Smooth muscle cell of the brain vasculature (primary cell): ENCODE measurements around the gene FOXQ1.
"Not testable (repeated sequence)": the region's sequence is repeated elsewhere in the genome, so short reads cannot be mapped to it uniquely, and the experiment has no call there.

Experiments
- DNase-seq: peaks from one replicate; pipeline ENCODE4 v3.0.0-alpha.2; 2012; ENCODE audit warnings: low read depth, low spot score

Gene FOXQ1

DNA sequence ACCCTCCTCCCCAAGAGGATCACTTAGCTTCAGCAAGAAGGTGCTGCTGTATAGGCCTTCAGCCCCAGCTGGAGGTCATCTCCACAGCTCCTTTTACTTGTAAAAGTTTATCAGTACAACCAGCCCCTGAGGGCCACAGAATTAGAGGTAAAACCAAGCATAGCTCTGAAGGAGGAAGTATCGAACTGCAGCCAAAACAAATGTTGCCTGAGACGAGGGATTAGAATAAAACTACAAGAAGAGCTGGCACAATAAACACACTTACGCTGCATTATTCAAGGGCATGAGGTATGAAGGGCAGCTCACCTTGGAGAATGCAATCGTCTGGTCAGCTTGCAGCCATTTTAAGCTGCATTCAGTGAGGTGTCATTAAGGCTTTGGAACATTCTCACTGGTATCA lies 21.1 kb upstream of the FOXQ1 start:
- DNase-seq, result no peak

DNA sequence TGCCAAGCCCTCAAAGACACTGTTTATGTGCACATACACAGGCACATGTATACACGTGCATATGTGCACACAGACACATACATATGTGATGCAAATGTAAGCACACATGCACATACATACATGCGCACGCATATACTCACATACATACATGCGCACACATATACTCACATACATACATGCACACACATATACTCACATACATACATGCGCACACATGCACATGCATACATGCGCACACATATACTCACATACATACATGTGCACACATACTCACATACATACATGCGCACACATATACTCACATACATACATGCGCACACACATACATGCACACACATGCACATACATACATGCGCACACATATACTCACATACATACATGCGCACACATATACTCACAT lies 20.5 kb upstream of the FOXQ1 start:
- DNase-seq, result no peak

DNA sequence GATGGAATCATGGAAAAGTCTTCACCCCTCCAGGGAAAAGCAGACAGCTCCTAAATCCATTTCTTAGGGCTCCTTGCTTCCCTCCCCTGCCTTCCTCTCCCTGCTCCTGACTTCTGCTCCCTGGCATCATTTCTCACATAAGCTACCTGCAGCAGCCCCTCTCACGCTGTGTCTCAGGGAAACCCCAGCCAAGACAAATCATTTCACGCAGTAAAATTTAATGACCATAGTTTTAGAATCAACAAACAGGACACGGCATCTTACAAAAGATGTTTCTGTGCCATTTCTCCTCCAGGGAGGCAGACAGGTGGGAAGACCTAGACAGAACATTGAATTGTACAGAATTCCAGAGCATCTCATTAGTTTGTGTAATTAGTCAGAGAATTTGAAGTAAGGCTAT lies 16.5 kb upstream of the FOXQ1 start:
- DNase-seq, result no peak

DNA sequence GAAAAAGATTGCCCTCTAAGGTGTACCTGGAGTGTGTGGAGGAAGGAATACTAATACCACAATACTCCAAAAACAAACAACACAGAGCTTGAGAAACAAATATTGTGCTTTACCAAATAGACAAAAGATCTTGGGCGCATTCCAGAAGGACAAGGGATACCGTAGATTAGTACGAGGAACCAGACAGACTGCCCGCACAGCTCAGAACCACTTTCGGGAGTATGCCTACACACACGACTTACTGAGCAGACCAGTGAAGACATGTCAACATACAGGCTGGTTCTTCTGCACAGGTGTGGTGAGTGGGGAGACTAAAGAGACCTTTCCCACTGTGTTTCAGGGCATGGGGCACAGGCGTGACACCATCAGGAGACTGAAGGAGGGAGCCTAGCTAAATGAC lies 15.8 kb upstream of the FOXQ1 start:
- DNase-seq, result no peak

DNA sequence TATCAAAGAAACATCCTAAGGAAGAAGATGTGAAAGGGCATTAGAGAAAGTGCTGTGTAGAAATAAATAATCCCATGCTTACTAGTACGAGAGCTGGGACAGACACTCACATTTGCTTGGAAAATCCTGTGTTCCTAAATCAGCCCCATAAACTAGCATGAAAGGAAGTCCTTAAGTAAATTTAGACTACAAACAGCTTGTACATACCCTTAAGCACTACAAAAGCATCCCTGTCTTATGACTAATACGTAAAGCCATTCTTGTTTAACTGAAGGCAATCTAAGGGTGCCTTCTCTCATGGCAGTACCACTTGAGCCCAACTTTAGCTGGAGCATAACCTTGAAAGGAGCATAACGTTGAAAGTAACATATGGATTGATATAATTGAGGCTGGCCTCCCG lies 15.4 kb upstream of the FOXQ1 start:
- no peak for DNase-seq

DNA sequence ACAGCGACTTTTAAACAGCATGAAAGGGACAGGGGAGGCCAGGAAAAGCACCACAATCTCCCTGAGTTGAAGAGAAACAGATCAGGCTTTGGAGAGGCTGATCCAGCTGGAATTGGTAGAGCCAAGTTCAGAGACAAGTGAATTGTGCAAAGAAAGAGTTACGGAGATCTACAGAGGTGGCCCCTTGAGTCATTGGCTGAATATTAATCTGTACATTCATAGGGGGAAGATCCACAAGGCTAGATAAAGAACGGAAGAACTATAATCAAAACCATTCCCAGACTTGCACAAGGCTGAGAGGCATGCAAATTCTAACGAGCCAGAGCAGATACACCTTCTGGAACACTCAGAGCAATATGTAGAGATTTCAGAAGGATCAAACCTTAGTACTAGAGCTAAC lies 14.2 kb upstream of the FOXQ1 start:
- no peak for DNase-seq

DNA sequence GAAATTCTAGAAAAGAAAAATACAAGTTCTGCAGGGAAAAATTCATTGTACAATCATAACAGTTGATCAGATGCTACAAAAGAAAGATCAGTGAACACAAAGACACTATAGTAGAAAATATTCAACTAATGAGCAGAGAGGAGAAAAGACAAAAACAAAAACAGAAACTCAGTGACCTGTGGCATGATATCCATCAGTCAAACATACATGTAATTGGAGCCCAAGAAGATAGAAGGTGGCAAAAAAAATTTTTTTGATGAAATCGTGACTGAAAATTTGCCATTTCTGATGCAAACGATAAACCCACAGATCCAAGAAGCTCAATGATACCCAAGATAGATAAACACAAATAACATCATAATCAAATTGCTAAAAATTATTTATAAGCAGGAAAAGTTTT lies 13.1 kb upstream of the FOXQ1 start:
- DNase-seq, result no peak

DNA sequence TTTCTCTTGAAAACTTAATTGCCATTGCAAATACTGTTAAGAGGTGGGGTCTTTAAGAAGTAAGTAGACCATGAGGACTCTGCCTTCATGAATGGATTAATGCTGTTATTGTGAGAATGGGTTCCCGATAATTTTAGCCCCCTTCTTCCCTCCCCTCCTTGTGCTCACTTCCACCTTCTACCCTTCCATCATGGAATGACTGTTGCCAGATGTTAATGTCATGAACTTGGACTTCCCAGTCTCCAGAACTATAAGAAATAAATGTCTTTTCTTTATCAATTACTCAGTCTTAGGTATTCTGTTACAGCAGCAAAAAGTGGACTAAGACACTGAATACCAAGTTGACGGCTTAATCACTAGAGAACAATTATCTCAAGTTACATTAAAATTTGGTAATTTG lies 5.8 kb upstream of the FOXQ1 start:
- no peak for DNase-seq

DNA sequence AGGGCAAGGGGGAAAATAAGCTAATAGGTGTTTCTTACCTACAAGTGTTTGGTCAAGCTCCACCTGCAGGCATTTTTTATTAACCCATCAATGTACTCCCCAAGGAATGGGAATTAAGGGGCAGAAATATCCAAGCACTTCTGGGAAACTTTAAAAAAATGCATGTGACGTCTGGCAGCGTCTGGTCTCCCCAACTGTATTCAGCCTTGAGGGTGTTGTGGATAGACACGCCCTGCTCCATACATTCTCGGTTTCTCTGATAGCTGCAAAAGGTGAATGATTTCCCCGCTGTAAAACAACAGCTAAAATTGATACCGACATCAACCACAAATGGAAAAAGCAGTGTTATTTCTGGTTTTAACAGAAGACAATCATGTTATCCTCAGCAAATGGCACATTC lies 2.5 kb upstream of the FOXQ1 start:
- DNase-seq, result no peak

DNA sequence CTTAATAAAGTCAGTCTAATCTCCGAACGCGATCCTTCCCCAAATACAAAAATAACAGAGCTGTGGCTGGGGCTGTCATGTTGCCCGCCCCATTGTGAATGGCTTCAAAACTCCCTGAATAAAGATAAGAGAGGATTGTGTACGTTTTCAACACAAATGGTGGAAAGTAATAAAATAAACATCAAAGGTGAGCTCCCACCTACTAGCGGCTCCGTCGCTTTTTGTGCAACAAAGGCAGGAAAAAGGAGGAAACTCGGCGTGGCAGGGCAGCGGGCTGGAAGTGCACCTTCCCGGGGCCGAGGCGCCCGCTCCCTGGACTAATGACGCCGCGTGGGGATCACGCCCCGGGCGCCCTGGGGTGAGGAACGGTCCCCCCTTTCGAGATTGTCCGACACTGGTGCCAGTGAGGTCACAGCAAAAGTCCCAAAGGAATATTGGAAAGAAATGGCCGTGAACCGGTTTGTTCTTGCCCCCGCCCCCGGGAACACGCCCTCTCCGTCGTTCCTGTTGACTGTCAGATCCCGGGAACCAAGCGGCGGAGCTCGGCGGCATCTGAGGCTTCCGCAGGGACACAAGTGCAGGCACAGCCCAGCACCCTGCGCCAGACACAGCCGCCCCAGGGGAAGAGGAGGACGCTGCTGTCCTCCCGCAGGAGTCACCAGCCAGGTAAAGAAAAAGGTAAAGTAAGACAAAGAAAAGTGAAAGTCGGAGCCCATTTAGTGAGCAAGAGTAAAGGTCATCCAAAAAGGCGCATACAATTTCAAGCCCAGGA lies 1.1 kb upstream of the FOXQ1 start:
- no peak for DNase-seq

DNA sequence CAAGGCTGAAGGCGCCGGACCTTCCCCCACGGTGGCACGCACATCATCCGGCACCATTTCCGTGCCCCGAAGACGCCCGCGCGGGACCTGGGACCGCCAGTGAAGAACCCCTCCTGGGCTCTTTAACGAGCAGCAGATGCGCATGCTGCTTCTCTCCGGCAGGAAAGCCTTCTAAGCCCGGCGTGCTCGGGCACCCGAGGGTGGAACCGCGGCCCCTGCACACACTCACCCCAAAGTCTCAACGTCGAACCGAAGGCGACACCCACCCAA lies 240 bp downstream of the FOXQ1 start:
- DNase-seq, result no peak

DNA sequence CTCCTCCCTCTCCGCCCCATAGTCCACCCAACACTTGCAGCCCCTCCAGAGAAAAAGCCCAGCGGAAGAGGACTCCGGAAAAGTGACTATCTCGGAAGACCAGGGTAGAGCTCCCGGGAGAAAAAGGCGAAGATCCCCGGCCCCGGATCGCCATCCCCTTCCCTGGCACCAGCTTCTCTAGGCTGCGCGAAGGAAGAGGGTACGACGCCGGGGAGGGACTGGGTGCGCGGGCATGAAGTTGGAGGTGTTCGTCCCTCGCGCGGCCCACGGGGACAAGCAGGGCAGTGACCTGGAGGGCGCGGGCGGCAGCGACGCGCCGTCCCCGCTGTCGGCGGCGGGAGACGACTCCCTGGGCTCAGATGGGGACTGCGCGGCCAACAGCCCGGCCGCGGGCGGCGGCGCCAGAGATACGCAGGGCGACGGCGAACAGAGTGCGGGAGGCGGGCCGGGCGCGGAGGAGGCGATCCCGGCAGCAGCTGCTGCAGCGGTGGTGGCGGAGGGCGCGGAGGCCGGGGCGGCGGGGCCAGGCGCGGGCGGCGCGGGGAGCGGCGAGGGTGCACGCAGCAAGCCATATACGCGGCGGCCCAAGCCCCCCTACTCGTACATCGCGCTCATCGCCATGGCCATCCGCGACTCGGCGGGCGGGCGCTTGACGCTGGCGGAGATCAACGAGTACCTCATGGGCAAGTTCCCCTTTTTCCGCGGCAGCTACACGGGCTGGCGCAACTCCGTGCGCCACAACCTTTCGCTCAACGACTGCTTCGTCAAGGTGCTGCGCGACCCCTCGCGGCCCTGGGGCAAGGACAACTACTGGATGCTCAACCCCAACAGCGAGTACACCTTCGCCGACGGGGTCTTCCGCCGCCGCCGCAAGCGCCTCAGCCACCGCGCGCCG lies 822 bp downstream of the FOXQ1 start:
- DNase-seq, result no peak

DNA sequence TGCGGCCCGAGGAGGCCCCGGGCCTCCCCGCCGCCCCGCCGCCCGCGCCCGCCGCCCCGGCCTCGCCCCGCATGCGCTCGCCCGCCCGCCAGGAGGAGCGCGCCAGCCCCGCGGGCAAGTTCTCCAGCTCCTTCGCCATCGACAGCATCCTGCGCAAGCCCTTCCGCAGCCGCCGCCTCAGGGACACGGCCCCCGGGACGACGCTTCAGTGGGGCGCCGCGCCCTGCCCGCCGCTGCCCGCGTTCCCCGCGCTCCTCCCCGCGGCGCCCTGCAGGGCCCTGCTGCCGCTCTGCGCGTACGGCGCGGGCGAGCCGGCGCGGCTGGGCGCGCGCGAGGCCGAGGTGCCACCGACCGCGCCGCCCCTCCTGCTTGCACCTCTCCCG lies 1.5 kb downstream of the FOXQ1 start:
- no peak for DNase-seq

DNA sequence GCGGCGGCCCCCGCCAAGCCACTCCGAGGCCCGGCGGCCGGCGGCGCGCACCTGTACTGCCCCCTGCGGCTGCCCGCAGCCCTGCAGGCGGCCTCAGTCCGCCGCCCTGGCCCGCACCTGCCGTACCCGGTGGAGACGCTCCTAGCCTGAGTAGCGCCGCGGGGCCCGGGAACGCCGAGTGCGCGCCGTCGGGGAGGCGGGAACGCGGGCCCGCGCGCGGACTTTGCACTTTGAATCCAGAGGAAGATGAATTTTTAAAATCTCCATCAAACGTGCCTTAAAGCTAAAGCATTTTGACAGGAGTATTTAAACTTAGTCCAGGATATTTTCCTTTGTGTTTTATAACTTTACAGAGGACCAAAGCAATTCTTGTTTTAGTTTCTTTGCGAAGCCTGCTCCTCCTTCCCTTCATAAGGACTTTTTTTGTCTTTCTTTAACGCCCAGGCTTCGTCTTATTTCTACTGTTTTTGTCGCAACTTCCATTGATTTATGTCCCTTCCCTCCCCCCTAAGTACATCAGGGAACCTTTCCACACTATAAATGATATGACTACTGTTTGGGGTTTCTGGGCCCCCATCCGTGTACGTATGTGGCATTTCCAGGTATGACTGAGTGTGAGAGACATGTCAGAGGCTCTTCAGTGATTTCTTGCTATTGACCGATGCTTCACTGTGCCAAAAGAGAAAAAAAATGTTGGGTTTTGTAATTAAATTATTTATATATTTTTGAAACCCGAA lies 2.0 kb downstream of the FOXQ1 start:
- DNase-seq, result no peak

DNA sequence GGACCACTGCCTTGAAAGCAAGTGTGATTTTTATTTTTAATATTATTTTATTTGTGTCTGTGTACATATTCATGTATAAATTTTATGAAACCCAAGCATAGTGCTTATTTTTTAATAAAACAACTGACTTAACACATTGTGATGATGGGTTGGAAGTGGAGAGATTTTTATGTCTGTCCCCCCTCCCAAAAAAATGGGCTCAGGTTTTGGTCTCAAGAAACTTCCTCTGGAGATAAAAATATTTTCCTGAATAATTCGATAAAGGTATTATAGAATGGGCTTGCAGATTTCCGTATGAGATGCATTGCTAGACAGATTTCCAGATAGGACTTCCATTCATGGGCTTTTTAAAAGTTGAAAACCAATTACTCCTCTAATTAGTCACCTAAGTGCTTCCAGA lies 2.7 kb downstream of the FOXQ1 start:
- no peak for DNase-seq

DNA sequence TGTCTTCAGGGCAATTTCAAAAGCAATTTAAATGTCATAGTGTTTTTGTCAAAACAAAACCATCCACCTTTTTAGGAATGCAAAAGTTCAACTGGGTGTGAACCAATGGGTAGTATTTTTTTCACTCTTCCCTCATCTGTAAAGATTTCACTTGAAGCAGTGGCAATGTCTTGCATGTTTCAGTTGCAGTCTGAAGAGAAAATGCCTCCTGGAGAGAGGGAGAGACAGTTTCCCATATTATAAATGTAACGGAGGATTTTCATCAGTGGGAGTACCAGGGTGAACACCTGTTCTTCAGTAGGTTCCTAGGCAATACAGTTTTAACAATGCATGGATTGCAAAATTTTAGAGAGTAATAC lies 3.3 kb downstream of the FOXQ1 start:
- DNase-seq, result no peak

DNA sequence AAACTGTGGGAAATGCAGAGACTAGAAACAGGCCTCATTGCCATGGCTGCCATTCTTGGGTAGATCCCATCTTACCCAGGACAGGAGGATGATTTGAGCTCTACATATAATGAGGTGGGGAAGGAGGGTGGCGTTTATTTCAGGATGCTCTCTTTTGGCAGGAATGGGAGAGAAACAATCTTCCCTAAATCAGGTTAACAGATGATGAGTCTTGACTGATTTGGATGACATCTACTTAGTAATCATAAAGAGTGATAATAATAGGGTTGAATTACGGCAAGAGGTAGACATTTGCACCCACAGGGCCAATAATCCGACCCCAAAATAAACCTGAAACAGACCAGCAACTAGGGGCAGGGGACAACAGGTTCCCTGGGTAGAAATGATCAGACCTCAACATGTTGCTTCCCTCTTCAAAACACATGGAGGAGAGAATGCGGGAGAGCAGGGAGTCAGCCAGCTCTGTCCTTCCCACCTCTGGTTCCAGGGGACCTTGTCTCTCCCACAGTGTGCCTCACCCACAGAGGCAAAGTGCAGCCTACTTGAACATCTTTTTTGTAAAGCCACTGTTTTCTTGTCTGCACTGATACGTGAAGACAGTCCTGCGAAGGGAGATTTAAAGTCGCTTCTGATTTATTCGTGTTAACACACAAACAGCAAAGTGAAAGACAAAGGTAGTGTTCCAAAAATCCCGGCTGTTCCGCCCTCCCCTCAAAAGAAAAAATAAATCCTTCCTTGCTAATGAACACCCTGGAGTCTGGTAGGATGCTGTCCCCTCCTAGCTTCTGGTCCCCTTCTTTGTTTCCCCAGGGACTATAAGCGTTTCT lies 3.9 kb downstream of the FOXQ1 start:
- DNase-seq, result no peak

DNA sequence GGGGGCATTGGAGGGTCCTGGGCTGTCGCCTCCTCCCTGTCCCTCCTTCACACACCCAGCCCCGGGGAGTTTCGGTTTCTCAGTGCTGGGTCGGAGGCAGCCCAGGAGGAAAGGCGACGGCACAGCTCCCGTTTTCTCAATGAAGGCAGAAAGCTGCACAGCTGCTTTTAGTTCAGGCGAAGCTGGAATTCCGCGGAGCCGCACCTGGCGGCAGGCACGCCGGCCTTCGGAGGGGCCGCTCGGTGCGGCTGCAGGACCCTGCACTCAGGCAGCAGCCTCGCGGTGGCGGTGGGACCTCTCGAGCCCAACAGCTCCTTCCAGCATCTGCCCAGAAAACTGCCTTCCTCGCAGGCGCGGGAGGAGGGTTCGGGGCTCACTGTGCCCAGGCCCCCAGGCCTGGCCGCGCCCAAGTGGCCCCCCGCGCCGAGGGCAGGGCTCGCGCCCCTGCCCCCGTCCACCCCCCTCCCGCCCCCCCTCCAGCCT lies 4.6 kb downstream of the FOXQ1 start:
- DNase-seq, result no peak

DNA sequence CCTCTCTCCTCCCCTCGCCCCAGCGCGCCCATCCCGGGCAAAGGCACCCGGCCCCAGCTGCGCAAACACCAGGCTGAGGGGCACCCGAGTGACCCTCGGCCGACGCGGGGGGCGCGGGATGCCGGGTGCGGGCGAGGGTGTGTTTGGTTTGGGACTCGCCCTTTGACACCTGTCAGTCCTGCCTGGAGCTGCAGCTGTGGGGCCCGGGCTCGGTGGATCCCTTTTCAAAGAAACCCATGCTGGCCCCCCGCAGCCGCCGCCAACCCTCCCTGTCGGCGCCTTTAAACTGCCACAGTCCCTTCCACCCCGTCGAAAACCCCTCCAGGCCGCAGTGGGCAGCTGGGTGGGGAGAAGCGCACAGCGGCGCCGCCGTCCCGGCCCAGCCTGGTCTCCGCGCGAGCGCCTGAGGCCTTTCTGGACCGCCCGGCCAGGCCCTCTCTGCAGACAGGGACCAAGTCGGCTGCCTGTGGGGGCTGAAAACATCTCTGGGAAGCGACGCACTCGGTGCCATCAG lies 5.5 kb downstream of the FOXQ1 start:
- no peak for DNase-seq

DNA sequence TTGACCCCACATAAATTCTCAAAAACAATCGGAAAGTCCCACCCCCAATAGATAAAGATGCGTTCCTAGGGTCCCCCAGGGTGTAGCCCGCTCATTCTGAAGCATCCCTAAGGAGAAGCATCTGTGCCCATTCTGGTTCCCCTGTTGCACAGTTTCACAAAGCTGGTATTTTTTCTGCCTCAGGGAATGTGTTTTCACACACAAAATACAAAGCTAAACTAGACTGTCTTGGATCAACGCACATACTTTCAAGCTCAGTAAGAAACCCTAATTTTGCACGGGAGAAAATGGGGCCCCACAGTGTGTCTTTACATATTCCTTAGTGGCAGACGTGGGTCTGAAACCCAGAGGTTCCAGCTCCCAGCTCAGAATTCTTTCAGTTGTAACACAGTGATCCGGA lies 6.1 kb downstream of the FOXQ1 start:
- no peak for DNase-seq

DNA sequence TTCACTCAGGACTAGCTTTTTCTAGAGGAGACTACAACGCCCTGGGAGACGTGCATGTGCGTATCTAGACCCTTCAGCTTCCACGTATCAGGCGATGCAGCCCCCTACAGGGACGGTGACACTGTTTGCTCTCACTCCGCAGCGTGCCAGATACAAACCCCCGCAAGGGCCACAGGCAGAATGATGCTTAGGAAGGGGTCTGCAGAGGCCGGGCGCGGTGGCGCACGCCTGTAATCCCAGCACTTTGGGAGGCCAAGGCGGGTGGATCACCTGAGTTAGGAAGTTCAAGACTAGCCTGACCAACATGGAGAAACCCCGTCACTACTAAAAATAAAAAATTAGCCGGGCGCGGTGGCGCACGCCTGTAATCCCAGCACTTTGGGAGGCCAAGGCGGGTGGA lies 6.7 kb downstream of the FOXQ1 start:
- DNase-seq, result not testable (repeated sequence)

DNA sequence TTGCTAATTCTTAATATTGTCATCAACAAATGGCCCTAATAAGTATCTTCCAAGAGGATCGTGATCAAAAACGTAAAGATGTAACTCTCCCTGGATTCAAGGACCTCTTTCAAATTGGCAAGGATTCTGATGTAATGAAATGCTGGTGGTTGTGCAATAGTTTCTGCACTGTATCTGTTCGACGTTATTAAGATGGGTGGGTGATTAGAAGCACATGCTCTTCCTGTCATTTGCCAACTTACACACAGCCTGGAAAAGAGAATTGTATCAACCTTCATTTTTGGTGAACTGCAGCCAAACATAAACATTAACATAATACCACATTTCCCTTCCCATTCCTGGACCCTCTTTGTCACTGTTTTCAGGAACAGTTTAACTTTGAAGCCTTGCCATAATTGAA lies 9.8 kb downstream of the FOXQ1 start:
- no peak for DNase-seq
